K562 (cell line): ENCODE results near the gene TACR2. TPM values are rescaled to one million over a fixed set of nuclear protein-coding genes. Genes with fewer than 3 reads are reported as not detected.

Experiments used
- ATAC-seq: fragments of 200-7000 bp; cut with Tn5 transposase; 3 replicates; pipeline ENCODE4 v1.9.1; 2020; ENCODE audit warnings: moderate library complexity
- BruUV-seq: library from RNA; stranded (reverse); fragments of 400-500 nt; replicated peaks from 2 replicates; lab custom pipeline; 2021; lab: Mats Ljungman, UMichigan
- CTCF ChIA-PET: fragments of 300-600 bp; formaldehyde crosslinking; extraction: SDS; loops from one replicate; lab custom pipeline; 2021; ENCODE audit warnings: low intra/inter-chr PET ratio; lab: Yijun Ruan, JAX
- POLR2A ChIA-PET: fragments of 300-600, 350-650 bp; sonication (Branson Sonifier 250); formaldehyde crosslinking; extraction: SDS; loops from one replicate; lab custom pipeline; 2021; ENCODE audit warnings: antibody characterized with exemption, inconsistent platforms; lab: Yijun Ruan, JAX
- DNase-seq, 4 experiments: peaks; one replicate each; pipeline versions ENCODE4 v3.0.0 to v3.0.0-alpha.2; 2011 to 2018; ENCODE audit warnings: low spot score in 3 of 4, mixed read lengths in 3 of 4; ENCODE audit errors: extremely low read depth in 1 of 4
- FAIRE-seq: peaks from 2 replicates; lab custom pipeline; 2011; peaks lifted over from hg19 to GRCh38; lab: Jason Lieb, UNC
- H2AFZ ChIP-seq: 2 replicates; pipeline ENCODE4 v1.6.0; 2011; ENCODE audit warnings: low read depth, low read length, control low read depth, inconsistent platforms
- H3K27ac ChIP-seq: fragments of 200-600 bp; 3 replicates; pipeline ENCODE4 v1.8.0; 2011; ENCODE audit warnings: low read depth, mild to moderate bottlenecking, control low read depth, inconsistent platforms, low read length, moderate library complexity, mixed read lengths; ENCODE audit errors: extremely low read depth
- H3K27me3 ChIP-seq, 2 experiments: fragments of 300-600 bp in 1 of 2; 2 replicates in 1 of 2; 3 replicates in 1 of 2; pipeline versions ENCODE4 v1.6.0 to v1.8.0; 2011; ENCODE audit warnings: inconsistent platforms in 2 of 2, low read length in 2 of 2, mild to moderate bottlenecking in 1 of 2, mixed read lengths in 1 of 2, moderate library complexity in 1 of 2; ENCODE audit not compliant: control insufficient read depth in 2 of 2, insufficient read depth in 2 of 2
- H3K36me3 ChIP-seq: fragments of 300-600 bp; 3 replicates; pipeline ENCODE4 v1.8.0; 2011; ENCODE audit warnings: mild to moderate bottlenecking, low read length, inconsistent platforms; ENCODE audit not compliant: control insufficient read depth, insufficient read depth
- H3K4me1 ChIP-seq, 2 experiments: fragments of 200-600 bp in 1 of 2; replicated peaks in 1 of 2; 2 replicates in 1 of 2; 3 replicates in 1 of 2; pipeline versions ENCODE4 v1.5.1 to v1.8.0; 2011; ENCODE audit warnings: inconsistent platforms in 2 of 2, low read length in 2 of 2, mild to moderate bottlenecking in 1 of 2, mixed read lengths in 1 of 2, moderate library complexity in 1 of 2; ENCODE audit not compliant: control insufficient read depth in 2 of 2, insufficient read depth in 2 of 2
- H3K4me2 ChIP-seq: 2 replicates; pipeline ENCODE4 v1.6.1; 2011; ENCODE audit warnings: low read length, control low read depth, inconsistent platforms, mixed read lengths; ENCODE audit not compliant: insufficient read depth
- H3K4me3 ChIP-seq: fragments of 200-600 bp; sonication (generic), shearing (Covaris generic); 2 replicates; pipeline ENCODE4 v1.5.1; 2016; ENCODE audit warnings: control low read depth, inconsistent platforms
- H3K79me2 ChIP-seq: fragments of 200-600 bp; 3 replicates; pipeline ENCODE4 v1.8.0; 2011; ENCODE audit warnings: low read length, inconsistent platforms; ENCODE audit not compliant: control insufficient read depth, insufficient read depth
- H3K9ac ChIP-seq, 2 experiments: 2 replicates each; pipeline versions ENCODE4 v1.6.0 to v1.6.1; 2011; ENCODE audit warnings: low read depth in 2 of 2, low read length in 2 of 2, control low read depth in 1 of 2, inconsistent platforms in 1 of 2, mild to moderate bottlenecking in 1 of 2, mixed read lengths in 1 of 2; ENCODE audit not compliant: insufficient read depth in 1 of 2
- H3K9me1 ChIP-seq: one replicate; pipeline ENCODE4 v1.6.0; 2011; ENCODE audit warnings: inconsistent platforms, mild to moderate bottlenecking, low read length, moderate library complexity; ENCODE audit not compliant: control insufficient read depth, insufficient read depth
- H3K9me3 ChIP-seq: replicated peaks from 2 replicates; pipeline ENCODE4 v1.5.1; 2011; ENCODE audit warnings: low read depth, low read length, inconsistent platforms; ENCODE audit not compliant: control insufficient read depth, insufficient read depth
- H4K20me1 ChIP-seq: replicated peaks from 2 replicates; pipeline ENCODE4 v1.6.1; 2011; ENCODE audit warnings: low read length, inconsistent platforms, mixed read lengths; ENCODE audit not compliant: control insufficient read depth, insufficient read depth
- CBX3 ChIP-seq, 2 experiments: IDR thresholded peaks; 1 replicate in 1 of 2; 2 replicates in 1 of 2; pipeline ENCODE4 v1.6.1; 2012; ENCODE audit warnings: inconsistent platforms in 2 of 2, low read length in 2 of 2, borderline replicate concordance in 1 of 2, control low read depth in 1 of 2
- CHD1 ChIP-seq: fragments of 200-600 bp; sonication (generic); IDR thresholded peaks from one replicate; pipeline ENCODE4 v1.6.1; 2012; ENCODE audit warnings: mild to moderate bottlenecking, moderate library complexity, low read length, inconsistent platforms
- FIP1L1 ChIP-seq: fragments of 200-400 bp; formaldehyde crosslinking; IDR thresholded peaks from 2 replicates; pipeline ENCODE4 v1.6.1; 2018; ENCODE audit warnings: mild to moderate bottlenecking, low read depth, low read length; ENCODE audit not compliant: poor library complexity, severe bottlenecking
- HDAC8 ChIP-seq: fragments of 450-650 bp; IDR thresholded peaks from 2 replicates; pipeline ENCODE4 v1.6.1; 2016; ENCODE audit warnings: mild to moderate bottlenecking, missing genetic modification characterization, moderate library complexity, missing compliant biosample characterization
- MEF2A ChIP-seq: IDR thresholded peaks from 2 replicates; pipeline ENCODE4 v1.6.1; 2011; ENCODE audit warnings: low read depth, mild to moderate bottlenecking, low read length, moderate library complexity; ENCODE audit not compliant: control insufficient read depth
- NCOA4 ChIP-seq: fragments of 450-650 bp; IDR thresholded peaks from 2 replicates; pipeline ENCODE4 v1.6.1; 2018; ENCODE audit warnings: mild to moderate bottlenecking; ENCODE audit not compliant: partially characterized antibody
- POLR2A ChIP-seq: fragments of 450-650 bp; conservative IDR thresholded peaks from 2 replicates; pipeline ENCODE4 v1.6.1; 2016
- PTBP1 ChIP-seq: fragments of 200-400 bp; formaldehyde crosslinking; IDR thresholded peaks from 2 replicates; pipeline ENCODE4 v1.6.1; 2017; ENCODE audit warnings: low read depth, low read length
- PYGO2 ChIP-seq: fragments of 450-650 bp; IDR thresholded peaks from 2 replicates; pipeline ENCODE4 v1.6.1; 2016; ENCODE audit warnings: mild to moderate bottlenecking, missing genetic modification characterization, moderate library complexity, missing compliant biosample characterization
- RBM15 ChIP-seq: fragments of 200-400 bp; formaldehyde crosslinking; IDR thresholded peaks from 2 replicates; pipeline ENCODE4 v1.6.1; 2018; ENCODE audit warnings: mild to moderate bottlenecking, low read length, moderate library complexity; ENCODE audit not compliant: insufficient read depth
- SAFB2 ChIP-seq: fragments of 200-400 bp; formaldehyde crosslinking; IDR thresholded peaks from 2 replicates; pipeline ENCODE4 v1.6.1; 2018; ENCODE audit warnings: borderline replicate concordance, low read length, low read depth, moderate library complexity; ENCODE audit not compliant: severe bottlenecking
- ZEB2 ChIP-seq: fragments of 450-650 bp; IDR thresholded peaks from 2 replicates; pipeline ENCODE4 v1.6.1; 2016
- WGBS: fragments of 100-300 bp; shearing (Covaris generic); methylation state at CpG from one replicate; pipeline ENCODE4 v1.1.6; 2016; ENCODE audit warnings: low coverage, mixed read lengths; ENCODE audit not compliant: insufficient coverage; ENCODE audit errors: missing lambda C conversion rate; 5-methylcytosine and 5-hydroxymethylcytosine counted together
- in situ Hi-C: fragments of 300-500 bp; cut with MboI; formaldehyde crosslinking; loops from 4 replicates; pipeline ENCODE4 v1.15.0; 2018; ENCODE audit warnings: inconsistent platforms, mixed read lengths
- intact Hi-C: fragments of 100-400 bp; cut with micrococcal nuclease; formaldehyde crosslinking; loops from 2 replicates; pipeline ENCODE4 v1.14.2; 2022
- polyA plus RNA-seq, 8 experiments: library from polyadenylated mRNA; depleted of rRNA in 4 of 8; stranded (reverse) in 5 of 8; unstranded in 3 of 8; fragments of >200 nt; fragmentation: Nextera tagmentation in 2 of 8; fragmentation: Illumina TruSeq in 1 of 8; extraction: Ambion mirVana in 2 of 8; extraction: Trizol in 1 of 8; gene quantifications; 2 replicates each; pipeline versions ENCODE4 v1.2.1 to v1.2.3, GENCODE V29; 2011 to 2014; ENCODE audit warnings: inconsistent platforms in 1 of 8, missing spikeins in 1 of 8
- total RNA-seq, 7 experiments: library from RNA; depleted of rRNA in 6 of 7; stranded (reverse); fragments of >200 nt in 6 of 7; fragmentation: Illumina TruSeq in 2 of 7; extraction: Trizol in 2 of 7; gene quantifications; 2 replicates each; pipeline versions ENCODE4 v1.2.1 to v1.2.3, GENCODE V29; 2011 to 2021; ENCODE audit warnings: low replicate concordance in 1 of 7
- TF ChIP-seq, protein P1 (sequence below): fragments of 250-450 bp; sonication (Bioruptor Pico); IDR thresholded peaks from 2 replicates; pipeline ENCODE4 v1.4.0; 2020; ENCODE audit warnings: mild to moderate bottlenecking
- TF ChIP-seq, protein P2 (sequence below): fragments of 250-450 bp; sonication (Bioruptor Pico); IDR thresholded peaks from 2 replicates; pipeline ENCODE4 v1.8.0; 2022; ENCODE audit warnings: moderate library complexity, mild to moderate bottlenecking, inconsistent platforms

The TACR2 gene
- total and polyA plus RNA-seq, 9 of the 15 experiments (the other 6 are each of a cell fraction or from before 2014, with no cell fraction given): not detected

DNA sequence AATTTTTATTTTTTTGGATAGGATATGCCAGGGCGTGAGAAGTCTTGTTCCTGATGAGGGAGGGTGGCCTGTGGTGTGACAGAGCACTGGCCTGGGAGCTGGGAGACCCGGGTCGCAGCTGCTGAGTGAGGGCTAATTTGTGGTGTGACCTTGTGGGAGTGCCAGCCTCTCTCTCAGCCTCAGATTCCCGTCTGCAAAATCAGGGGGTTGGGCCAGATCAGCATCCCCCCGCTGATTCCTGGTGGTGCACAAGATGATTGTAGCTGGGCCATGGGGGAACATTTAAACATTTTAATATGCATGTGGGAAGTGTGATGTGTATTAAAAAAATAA lies 49.4 kb upstream of the TACR2 start:
- Histone ChIP-seq H3K4me3 (no peak overlapping the region), H3K36me3 (no peaks in the 10 kb centered on the region), H3K9me1 (no peaks in the 10 kb centered on the region), H2AFZ (no peak overlapping the region)
- no peak for FAIRE-seq
- POLR2A ChIA-PET: interaction anchor here (1.0 to 1.3 kb wide), 2 partner anchors 9 to 20 kb away, joined by 4 to 5 read pairs; no protein-coding TSS in a partner anchor
- no peak for TF ChIP-seq ZEB2
- TF ChIP-seq, all 486 proteins: peak for 0
- WGBS: 8% methylated on average over 5 of the region's 5 CpGs
- no peaks in the 10 kb centered on the region for H3K9me3 ChIP-seq
- intact Hi-C loops: no loop called here
- peaks cover 0 to 24% of the 10 kb centered on the region in 2 experiments; a peak in 2 of 5 replicates for H3K27me3 ChIP-seq
- H3K9ac ChIP-seq: no peak overlapping the region
- CTCF ChIA-PET: no interaction called here
- H3K4me2 ChIP-seq: no peak overlapping the region
- H3K27ac ChIP-seq: no peak overlapping the region
- in situ Hi-C loops: no loop called here
- H3K4me1 ChIP-seq: peaks cover 6% of the 10 kb centered on the region in 2 experiments
- H3K79me2 ChIP-seq: no peaks in the 10 kb centered on the region
- DNase-seq: no peak
- no peaks in the 10 kb centered on the region for H4K20me1 ChIP-seq
- no TSS peak for BruUV-seq
- no peak for ATAC-seq

DNA sequence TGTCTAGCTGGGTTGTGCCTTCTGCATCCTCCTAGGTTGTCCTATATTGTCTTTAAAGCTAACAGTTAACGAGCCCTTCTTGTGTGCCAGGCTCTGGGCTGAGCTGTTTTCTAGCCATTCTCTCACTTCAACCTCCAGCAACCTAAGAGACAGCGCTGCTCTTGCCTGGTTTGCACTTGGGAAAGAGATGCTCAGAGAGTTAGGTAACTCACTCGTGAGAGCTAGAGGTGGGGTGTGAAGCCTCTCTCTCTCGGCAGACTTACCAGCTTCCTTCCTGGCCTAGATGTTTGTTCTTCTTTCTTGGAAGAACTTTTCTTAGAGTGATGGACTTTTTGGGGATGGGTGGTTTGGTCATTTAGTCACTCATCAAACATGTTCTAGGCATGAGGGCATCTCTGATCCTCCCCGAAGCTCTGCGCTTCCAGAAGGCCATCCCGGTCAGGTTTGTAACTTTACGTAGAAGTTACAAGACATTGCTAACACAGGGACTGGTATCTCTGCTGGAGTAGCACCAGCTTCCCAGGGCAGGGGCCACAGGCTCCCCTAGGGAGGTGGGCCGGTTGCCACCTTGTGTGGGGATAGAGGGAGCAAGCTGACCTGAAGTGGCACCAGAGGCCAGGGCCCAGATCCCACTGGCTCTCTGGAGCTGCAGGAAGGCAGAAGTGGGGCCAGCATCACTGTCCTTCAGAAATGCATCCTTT lies 48.9 kb upstream of the TACR2 start:
- FAIRE-seq: no peak
- TF ChIP-seq PTBP1 (no peak), NCOA4 (no peak), CHD1 (no peak), CBX3 (IDR thresholded peaks at IDR 0.05; ENCODE audit: borderline replicate concordance in 1 of 2, low read length in 2 of 2) (no peak), PYGO2 (tag) (no peak), RBM15 (no peak), HDAC8 (tag) (no peak), MEF2A (no peak), SAFB2 (no peak), POLR2A (no peak), FIP1L1 (no peak)
- TF ChIP-seq, protein P1, sequence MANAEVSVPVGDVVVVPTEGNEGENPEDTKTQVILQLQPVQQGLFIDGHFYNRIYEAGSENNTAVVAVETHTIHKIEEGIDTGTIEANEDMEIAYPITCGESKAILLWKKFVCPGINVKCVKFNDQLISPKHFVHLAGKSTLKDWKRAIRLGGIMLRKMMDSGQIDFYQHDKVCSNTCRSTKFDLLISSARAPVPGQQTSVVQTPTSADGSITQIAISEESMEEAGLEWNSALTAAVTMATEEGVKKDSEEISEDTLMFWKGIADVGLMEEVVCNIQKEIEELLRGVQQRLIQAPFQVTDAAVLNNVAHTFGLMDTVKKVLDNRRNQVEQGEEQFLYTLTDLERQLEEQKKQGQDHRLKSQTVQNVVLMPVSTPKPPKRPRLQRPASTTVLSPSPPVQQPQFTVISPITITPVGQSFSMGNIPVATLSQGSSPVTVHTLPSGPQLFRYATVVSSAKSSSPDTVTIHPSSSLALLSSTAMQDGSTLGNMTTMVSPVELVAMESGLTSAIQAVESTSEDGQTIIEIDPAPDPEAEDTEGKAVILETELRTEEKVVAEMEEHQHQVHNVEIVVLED (CRISPR knock-in tag): no peak
- TF ChIP-seq, protein P2, sequence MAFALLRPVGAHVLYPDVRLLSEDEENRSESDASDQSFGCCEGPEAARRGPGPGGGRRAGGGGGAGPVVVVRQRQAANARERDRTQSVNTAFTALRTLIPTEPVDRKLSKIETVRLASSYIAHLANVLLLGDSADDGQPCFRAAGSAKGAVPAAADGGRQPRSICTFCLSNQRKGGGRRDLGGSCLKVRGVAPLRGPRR (CRISPR knock-in tag): no peak

More for the DNA sequence above, 48.9 kb upstream of the TACR2 start:
- H3K27me3 ChIP-seq: peaks cover 0 to 22% of the 10 kb centered on the region in 2 experiments; a peak in 2 of 5 replicates
- H3K9ac ChIP-seq: no peak overlapping the region
- no TSS peak for BruUV-seq
- no peaks in the 10 kb centered on the region for H3K79me2 ChIP-seq
- DNase-seq (no peak), ATAC-seq (no peak)
- no peaks in the 10 kb centered on the region for H3K9me1 ChIP-seq
- H3K36me3 ChIP-seq: no peaks in the 10 kb centered on the region
- ChIA-PET CTCF (no interaction called here), POLR2A (interaction anchor here (0.5 to 1.8 kb wide), 6 partner anchors 8 to 227 kb away, joined by 3 to 6 read pairs (median 4); no protein-coding TSS in a partner anchor)
- WGBS: 26% methylated on average over 9 of the region's 9 CpGs
- intact Hi-C loops: no loop called here
- no peaks in the 10 kb centered on the region for H4K20me1 ChIP-seq
- H3K4me1 ChIP-seq: peaks cover 6% of the 10 kb centered on the region in 2 experiments
- no peak overlapping the region for H3K27ac ChIP-seq
- H3K9me3 ChIP-seq: no peaks in the 10 kb centered on the region
- no peak overlapping the region for H3K4me3 ChIP-seq
- H3K4me2 ChIP-seq: no peak overlapping the region
- in situ Hi-C loops: no loop called here
- H2AFZ ChIP-seq: no peak overlapping the region
